PC-3 (cell line): ENCODE results near the gene TSPAN2.

Experiments used
- EZH2 ChIP-seq: fragments of 300-600 bp; sonication (generic); IDR thresholded peaks from one replicate; pipeline ENCODE4 v1.6.1; 2017; ENCODE audit warnings: antibody characterized with exemption, mild to moderate bottlenecking, low read length; ENCODE audit not compliant: unreplicated experiment
- TF ChIP-seq, protein P1 (sequence below): fragments of 300-600 bp; sonication (generic); conservative IDR thresholded peaks from 2 replicates; pipeline ENCODE4 v1.5.1; 2017; ENCODE audit warnings: antibody characterized with exemption, low read depth, mild to moderate bottlenecking, low read length

- TF ChIP-seq, protein P1, sequence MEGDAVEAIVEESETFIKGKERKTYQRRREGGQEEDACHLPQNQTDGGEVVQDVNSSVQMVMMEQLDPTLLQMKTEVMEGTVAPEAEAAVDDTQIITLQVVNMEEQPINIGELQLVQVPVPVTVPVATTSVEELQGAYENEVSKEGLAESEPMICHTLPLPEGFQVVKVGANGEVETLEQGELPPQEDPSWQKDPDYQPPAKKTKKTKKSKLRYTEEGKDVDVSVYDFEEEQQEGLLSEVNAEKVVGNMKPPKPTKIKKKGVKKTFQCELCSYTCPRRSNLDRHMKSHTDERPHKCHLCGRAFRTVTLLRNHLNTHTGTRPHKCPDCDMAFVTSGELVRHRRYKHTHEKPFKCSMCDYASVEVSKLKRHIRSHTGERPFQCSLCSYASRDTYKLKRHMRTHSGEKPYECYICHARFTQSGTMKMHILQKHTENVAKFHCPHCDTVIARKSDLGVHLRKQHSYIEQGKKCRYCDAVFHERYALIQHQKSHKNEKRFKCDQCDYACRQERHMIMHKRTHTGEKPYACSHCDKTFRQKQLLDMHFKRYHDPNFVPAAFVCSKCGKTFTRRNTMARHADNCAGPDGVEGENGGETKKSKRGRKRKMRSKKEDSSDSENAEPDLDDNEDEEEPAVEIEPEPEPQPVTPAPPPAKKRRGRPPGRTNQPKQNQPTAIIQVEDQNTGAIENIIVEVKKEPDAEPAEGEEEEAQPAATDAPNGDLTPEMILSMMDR: no peak
- TF ChIP-seq EZH2: no peak
These were observed 22.0 kb downstream of the TSPAN2 start for GRCh38 chr1:115067161-115067859.
